ENCODE data around the gene GAPDH.
"Not testable (repeated sequence)": the region's sequence is repeated elsewhere in the genome, so short reads cannot be mapped to it uniquely, and the experiment has no call there.

Gene GAPDH

DNA sequence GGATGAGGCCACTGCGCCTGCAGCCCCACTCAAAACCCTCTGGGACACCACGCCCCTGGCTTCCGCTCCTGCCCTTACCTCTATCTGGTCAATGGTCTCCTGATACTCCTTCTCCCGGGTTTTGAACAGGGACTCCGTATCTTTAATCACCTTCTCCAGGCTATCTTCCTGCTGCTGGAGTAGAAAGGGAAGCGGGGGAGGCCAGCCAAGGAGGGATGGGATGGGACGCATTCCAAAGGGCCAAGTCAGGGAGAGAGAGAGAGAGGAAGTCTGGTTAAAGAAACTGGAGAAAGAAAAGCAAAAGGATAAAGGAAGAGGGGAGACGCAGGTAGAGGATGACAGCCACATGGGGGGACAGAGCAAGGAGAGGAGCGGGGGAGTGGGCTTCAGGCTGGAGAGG, 13.7 kb downstream of the GAPDH start:
- no peak for DNase-seq

DNA sequence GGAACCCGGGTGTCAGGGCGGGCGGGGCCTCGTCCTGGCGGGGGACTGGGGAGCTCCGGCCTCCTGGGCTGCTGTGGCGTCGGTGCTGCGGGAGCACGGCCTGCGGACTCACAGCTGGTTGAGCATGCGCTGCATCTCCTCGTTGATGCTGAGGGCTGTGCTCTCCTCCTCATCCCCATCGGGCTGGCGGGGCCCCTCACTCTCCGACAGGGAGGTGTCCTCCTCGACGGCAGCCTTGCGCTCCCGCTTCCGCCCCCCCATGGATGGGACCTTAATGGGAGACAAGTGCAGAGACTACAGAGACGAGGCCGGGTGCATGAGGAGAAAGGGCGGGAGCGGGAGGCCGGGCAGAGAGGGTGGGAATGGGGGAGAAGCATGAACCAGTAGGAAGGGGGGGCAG, 14.2 kb downstream of the GAPDH start:
- no peak for DNase-seq

DNA sequence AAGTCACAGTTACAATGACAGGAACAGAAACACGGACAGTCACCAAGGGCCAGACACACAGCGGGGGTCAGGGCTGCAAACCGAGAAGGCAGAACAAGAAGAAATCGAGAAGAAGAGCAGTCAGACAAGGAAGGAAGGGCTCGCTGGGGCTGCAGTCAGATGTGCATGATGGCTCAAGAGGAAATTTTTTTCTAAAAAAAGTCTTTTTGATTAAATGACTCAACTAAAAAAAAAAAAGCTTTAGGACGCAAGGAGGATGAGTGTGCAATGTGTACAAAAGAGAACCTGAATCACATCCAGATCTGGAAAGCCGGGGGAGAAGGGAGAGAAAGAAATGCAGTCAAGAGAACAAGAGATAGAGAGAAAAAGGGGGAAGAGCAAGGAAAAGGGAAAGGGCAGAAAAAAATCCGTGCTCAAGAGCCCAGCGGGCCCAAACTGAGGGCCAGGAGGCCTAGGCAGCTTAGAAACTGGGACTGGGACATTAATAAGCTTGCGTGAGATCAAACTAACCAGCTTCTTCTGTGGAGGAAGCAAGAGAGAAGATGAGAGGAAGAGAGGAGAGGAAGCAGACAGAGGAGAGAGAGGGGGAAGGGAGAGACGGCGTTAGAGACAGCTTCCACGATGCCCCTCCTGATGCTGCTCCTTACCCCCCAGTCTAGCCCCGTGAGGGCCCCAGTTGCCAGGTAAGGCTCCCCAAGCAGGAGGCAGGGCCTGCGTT, 14.8 kb downstream of the GAPDH start:
- DNase-seq = no peak

DNA sequence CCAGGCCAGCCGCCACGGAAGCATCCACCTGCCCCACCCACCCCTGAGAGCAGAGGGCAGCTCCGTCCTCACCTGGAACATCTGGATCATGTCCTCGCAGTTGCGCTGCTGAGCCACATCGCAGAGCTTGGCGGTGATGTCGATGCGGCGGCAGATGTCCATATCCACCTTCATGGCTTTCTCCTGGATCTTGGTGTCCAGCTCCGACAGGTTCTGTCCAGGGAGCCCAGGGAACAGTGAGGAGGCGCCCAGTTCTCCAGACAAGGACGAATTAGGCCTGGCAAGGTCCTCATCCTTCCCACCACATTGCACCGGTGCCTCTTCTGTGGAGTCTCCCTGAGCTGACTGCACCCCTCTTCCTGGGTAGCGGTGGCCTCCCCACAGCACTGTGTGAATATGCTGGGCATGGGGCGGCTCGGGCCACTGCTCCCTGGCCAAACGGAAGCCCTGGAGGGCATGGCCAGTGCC, 15.4 kb downstream of the GAPDH start:
- no peak for DNase-seq

DNA sequence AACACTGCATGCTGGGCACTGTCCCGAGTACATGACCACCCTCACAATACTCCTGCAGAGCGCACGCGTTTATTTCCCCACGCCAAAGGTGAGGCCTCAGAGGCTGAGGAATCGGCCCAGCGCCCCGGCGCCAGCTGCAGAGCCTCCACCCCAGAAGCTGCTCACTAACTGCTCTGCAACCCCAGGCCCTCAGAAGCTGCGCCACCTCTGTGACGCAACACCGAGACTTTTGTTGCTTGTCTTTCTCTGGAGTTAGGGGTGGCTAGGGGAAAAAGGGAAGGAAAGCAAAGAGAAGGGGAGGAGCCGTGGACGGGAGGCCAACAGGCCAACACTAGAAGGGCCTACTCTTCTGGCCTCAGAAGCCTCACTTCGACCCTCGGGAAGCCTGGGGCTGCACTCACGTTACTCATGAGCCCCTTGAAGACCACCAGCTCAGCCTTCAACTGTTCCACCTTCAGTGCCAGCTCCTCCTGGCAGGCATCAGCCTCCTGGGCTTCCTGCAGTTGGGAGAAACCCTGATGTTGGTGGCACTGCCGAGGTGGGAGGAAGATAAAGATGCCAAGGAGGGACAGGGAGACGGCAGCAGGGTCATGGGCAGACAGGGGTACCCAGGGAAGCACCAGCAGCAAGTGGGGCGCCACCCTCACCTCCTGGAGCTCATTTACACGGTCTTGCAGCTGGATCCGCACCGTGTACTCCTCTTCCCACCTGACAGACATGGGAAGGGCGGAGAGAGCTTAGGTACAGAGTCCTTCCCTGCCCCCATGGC, 16.2 kb downstream of the GAPDH start:
- no peak for DNase-seq

DNA sequence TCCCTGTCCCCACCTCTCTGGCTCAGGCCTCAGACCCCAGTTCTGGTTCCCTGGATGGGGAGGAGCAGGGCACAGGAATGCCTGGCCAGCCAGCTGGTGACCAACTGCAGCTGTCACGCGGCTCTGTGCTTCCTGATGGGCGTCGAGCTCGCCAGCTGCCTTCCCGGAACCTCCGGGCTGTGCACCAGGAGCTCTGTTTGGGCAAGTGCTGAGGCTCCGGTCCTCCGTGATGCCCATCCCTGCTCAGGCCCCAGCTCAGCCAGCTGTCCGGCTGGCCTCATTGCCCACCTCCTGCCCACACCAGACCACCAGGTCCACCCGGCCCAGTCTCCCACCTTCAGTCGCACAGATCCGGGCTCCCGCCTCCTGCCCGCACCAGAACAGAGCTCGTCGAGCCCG, 16.7 kb downstream of the GAPDH start:
- DNase-seq = no peak

DNA sequence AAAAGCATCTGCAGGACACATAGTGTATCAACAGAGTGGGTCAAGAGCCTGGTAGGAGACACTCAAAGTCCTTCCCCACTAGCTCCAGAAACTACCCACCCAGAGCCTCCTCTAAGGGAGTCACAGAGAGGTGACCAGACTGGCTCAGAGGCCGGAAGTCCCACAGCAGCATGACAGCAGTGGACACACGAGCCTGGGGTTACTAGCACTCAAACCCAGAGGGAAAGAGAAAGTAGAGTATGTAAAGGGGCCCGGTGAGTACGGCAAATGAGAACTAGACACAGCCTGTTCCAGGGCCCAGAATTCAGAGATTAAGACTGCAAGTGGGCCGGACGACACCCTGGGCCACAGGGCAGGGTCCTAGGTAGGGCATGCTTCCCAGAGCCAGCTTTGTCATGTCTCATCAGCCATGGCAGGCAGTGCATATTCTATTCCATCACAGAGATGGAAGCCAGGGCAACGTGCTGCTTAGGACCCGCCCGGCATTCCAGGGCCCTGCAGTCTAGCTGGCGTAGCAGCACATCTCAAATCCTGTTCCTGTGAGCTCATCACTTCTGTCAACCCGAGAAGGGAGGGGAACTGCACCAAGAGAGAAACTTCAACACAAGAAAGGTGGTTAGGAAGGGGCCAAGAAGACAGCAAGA, 17.3 kb downstream of the GAPDH start:
- DNase-seq = no peak

DNA sequence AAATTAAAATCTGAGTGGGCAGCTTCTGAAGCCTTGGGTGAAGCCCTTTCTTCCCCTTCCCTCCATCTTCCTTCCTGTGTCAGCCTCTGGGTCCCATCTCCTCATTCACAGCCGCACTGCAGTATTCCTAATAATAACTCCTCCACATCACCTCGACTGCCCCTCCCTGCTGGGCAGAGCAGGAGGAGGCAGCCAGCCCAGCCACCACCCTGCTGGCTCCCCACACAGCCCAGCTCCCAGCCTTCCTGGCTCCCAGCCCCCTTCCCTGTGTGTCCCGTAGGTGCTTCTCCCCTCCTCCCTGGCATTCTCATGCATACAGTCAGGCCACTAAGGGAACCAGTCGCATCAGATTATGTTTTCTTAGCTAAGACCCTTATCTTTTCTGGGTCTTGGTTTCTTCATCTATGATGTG, 17.8 kb downstream of the GAPDH start:
- DNase-seq = no peak

DNA sequence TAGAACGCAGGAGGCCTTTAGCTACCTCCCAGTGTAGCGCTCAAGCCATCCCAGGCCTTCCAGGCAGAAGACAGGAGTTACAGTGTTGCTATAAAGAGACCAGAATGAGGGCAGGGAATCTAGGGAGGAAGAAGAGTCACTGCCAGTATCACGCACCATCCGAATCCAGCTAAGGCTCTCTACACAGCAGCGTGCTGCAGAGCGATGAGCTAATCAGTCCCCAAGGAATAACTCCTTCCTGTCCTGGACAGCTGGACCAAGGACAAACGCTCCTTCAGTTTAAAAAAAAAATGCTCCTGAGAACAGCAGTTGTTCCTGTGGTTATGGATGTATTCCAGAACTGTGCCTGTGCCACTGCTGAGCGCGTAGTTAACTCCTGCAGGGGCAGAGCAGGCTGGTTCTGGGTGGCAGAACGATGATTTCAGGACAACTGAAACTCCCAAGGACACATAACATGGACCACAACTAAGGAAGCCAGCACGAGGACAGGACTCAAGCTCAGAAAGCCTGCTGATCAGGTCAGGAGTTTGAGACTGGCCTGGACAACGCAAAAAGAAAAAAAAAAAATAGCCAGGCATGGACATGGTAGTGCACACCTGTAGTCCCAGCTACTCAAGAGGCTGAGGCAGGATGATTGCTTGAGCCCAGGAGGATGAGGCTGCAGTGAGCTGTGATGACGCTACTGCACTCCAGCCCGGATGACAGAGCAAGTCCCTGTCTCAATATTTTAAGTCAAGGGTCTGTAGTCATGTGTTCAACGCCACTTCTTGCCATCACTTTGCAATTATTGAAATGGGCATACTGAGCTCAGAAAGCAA, 18.9 kb downstream of the GAPDH start:
- DNase-seq = no peak

DNA sequence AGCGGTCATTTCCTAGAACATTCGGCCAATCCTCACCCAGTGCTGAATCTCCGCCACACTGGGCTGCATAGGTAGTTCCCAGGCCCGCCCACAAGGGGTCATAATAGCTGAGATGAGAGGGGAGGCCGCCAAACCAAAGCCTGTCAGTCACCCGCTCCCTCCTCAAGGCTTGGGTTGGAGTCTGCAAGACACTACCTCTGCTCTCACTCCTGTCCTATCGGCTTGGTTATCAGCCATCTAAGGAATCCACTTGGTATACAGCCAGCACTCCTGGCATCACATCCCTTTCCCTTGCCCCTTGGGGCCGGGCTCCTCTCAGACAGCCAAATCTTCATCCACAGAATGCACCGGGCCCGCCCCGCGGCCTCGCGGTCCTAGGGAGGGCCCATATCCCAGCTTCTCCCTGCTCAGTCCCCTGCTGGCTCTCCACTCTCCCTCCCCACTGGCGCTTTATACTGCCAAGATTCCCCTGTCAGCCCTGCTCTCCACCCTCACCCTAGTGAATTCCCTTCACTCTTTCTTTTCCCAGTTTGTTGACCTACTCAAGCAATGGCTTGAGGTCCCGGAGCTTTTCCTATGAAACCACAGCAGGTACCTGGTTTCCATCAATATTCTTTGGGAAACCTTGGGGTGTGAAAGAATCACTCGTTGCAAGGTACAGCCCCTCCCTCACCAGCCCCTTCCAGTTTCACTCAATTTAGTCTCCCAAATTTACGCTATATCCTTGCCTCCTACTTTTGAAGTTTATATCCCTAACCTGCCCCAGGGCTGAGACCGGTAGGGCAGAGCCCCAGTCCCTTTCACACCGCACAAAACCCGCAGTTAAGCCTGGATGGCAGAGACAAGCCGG, 20.1 kb downstream of the GAPDH start:
- DNase-seq = peak; percentile 5

DNA sequence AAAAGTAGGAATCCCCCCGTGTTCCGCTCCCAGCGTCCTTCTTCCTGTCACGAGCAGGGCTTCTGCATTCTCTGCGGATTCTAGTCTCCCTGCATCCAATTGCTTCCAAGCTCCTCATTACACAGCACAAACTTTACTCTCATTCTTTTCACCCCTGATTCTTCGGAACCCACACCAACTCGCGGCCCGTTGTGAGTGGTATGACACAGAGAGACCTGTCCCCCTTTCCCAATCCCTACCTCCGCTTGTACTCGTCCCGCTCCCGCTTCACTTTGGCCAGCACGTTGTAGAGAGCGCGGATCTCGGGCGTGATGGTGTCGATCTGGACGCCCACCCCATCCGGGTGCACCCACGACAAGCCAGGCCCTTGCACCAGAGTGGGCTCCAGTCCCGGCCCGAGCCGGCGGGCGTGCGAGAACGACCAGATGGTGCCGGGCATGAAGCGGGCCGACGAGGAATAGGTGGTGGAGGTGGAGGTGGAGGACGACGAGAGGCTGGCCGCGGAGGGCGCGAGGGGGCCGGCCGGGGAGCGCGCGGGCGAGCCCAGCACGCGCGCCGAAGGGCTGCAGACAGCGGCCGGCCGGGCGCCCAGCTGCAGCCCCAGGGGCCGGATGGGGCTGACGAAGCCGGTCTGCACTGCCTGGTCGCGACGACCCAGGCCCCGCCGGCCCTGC, 20.8 kb downstream of the GAPDH start:
- DNase-seq = no peak

DNA sequence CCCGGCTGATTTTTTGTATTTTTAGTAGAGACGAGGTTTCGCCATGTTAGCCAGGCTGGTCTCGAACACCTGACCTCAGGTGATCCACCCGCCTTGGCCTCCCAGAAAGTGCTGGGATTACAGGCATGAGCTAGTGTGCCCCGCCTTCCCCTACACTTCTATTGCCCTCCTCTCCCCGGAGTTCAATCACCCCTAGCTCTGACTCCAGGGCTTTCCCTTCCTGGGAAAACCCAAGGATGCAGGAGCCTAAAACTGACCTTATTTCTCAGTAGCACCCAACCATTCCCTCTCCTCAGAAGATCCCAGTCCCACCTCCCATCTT, 22.1 kb downstream of the GAPDH start:
- DNase-seq = not testable (repeated sequence)

DNA sequence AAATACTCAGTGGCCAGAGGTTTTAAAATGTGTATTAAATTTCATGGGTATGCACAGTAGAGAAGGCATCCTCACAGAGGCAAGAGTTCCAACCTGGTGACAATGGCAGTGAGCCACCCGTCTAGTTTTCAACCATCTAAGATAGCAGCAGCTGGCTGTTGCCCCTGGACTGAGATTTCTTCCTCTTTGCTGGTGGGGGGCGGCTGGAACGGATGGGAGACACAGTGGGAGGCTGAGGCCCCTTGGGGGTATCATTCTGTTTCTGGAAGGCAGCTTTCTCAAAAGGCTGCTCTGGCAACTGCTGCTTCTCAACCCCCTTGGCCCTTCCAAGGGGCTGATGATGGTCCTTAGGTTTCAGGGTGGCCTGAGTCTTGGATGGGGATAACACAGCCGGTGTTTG, 22.5 kb downstream of the GAPDH start:
- no peak for DNase-seq

DNA sequence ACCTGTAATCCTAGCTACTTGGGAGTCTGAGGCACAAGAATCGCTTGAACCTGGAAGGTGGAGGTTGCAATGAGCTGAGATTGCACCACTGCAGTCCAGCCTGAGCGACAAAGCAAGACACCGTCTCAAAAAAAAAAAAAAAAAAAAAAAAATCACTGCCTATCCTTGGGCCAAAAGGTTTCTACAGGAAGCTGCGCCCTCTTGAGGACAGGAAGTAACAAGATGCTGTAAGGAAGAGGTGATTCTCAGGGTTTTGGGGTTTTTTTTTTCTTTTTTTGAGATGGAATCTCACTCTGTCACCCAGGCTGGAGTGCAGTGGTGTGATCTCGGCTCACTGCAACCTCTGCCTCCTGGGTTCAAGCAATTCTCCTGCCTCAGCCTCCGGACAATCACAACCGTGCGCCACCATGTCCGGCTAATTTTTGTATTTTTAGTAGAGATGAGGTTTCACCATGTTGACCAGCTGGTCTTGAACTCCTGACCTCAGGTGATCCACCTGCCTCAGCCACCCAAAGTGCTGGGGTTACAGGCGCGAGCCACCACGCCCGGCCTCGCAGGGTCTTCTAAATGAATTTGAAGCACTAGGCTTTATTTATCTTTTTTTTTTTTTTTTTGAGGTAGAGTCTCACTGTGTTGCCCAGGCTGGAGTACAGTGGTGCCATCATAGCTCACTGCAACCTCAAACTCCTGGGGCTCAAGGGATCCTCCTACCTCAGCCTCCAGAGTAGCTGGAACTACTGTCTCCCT, 23.9 kb downstream of the GAPDH start:
- DNase-seq = not testable (repeated sequence)

DNA sequence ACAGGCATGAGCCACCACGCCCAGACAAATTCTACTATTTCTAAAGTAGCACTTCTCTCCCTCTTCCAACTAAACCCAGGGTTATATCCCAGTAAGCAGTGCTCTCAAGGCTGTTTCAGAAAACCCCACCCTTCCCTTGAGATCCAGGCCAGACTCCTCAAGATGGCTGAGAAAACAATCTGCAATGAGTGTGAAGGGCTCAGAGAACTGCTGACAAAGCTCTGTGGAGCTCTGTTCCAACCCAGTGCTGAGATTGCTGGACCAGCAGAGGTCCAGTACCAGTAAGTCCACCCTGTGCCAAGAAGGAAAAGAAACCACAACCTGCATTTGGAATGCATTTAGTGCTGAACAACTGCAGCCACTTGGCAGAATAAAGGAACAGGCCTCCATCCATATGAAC, 25.2 kb downstream of the GAPDH start:
- DNase-seq = no peak

DNA sequence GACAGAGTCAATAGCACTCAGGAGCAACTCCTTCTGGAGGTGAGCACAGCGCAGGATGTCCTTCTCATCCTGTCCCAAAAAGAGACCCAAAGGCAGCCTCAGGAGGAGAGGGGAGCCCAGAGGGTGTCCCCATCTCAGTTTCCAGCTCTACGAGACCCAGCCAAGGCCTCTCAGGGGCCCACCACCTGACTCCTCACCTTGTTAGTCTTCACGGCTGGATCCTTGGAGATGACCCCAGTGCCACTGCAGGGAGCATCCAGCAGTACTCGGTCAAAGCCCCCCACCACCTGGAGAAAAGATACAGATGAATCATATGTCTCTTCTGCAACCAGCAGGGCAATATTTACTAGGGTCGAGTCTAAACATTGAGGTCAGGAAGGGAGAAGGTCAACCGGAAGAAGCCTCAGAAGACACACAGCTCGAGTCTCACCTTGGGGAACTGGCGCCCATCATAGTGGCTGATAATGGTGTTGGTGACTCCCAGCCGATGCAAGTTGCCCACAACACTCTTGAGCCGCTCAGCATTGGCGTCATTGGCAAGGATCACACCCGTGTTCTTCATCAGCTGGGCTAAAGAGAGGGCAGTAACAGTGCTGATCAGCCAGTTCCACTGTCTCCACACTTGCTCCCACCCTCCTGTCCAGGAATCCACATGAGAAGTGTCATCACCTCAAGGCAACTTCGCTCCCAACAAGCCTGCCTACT, 26.3 kb downstream of the GAPDH start:
- DNase-seq = no peak

DNA sequence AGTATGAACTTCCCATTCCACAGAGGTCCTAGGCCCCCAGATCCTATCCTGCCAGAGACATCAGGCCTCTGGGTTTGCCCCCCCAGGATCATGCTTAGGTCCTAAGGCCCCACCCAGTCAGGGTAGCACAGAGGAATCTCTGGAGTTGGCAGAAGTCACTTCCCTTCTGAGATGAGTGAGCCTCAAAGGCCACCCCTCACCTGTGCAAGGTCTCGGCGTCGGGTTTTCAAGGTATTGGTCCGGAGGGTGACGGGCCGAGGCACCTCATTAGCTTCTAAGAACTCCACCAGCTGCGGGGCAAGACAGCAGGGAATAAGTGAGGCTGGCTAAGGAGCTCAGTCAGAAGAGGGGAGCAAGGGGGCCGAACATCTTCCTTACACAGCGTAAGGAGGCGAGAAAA, 28.6 kb downstream of the GAPDH start:
- DNase-seq = no peak

DNA sequence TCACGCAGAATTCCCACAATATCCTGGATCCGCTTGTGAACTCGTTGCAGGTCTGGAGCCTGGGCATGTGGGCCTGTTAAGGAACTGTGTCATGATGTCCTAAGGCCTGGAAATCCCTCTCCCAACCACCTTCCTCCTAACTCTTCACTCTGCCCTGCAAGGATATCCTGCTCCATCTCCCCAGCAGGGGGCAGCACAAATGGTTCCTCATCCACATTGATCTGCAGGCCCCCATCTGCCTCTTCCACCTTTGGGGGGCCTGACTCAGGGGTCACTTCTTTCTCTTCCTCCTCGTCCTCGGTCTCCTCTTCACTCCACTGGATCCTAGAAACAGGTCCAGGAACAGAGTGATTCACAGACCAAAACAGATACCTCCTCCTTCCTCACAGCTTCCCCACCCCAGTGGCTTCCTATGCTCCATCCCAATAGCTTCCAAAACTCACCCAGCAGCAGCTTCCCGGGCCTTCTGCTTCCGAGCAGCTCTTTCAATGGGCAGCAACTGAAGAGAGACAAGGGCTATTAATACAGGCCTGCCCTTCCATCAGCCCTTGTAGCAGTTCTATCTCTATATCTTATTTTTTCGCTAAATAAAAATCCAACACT, 29.2 kb downstream of the GAPDH start:
- DNase-seq = peak; percentile 52

DNA sequence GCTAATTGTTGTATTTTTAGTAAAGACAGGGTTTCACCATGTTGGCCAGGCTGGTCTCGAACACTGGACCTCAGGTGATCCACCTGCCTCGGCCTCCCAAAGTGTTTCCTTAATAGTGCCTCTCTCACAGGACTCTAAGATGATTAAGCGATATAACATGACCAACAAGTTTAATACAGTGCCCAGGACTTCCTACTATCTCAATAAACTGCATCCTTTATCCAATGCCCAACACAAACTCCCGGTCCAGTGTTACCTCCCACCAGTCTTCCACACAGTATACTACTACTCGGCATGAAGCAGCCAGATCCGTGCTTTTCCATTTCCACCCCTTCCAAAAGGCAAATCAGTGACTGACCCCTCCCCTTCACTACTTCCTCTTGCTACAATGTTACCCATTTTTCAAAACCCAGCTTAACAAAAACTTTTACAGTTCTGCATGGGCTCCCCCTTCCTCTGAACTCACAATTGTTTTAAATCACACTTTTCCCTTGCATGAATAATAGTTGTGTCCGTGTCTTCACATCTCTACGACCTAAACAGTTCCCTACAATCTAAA, 32.9 kb downstream of the GAPDH start:
- DNase-seq = no peak

DNA sequence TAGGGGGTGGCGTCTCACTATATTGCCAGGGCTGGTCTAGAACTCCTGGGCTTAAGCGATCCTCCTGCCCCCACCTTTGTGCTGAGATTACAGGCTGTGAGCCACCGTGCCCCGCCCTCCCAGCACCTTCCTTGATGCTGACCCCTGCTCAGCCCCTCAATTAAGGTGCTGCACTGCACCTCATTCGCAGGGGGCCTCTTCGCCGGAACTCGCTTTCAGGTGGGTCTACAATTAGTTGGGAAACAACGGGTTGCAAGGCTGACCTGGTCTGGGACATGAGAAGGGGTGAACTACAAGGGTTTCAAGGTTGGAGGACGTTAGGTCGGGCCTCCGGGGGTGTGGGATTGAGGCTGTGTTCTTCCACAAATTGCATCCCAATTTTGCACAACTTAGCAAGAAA, 35.0 kb downstream of the GAPDH start:
- DNase-seq = no peak

Measured in NCI-H345 (cell line).